ENCODE data around the gene ZNF689.

ZNF689 gene

GRCh38 chr16:30557957-30558788, 52.0 kb downstream of the ZNF689 start, which contains the start of gene ZNF764:
Gene ZNF764, minus strand, starts transcription at chr16:30558374. Its CDS starts 192 bp downstream, at chr16:30558182.
- peak within 1 kb of the TSS; percentile 88 for H2AFZ ChIP-seq (ENCODE audit: low read depth, low read length)
- peak within 1 kb of the TSS; percentile 91 for H4K8ac ChIP-seq (ENCODE audit: low read length)
- H3K9ac ChIP-seq (ENCODE audit: low read length), result peak within 1 kb of the TSS; percentile 95
- H3K18ac ChIP-seq (ENCODE audit: low read depth in 1 of 2, low read length in 2 of 2), result peak within 1 kb of the TSS; percentile 93 to 97
- H3K4me3 ChIP-seq (ENCODE audit: insufficient read depth in 1 of 2, low read depth in 1 of 2, low read length in 2 of 2), result peak within 1 kb of the TSS; percentile 85 to 90
- peak within 1 kb of the TSS in 1 of 2 experiments; percentile 94 for H3K14ac ChIP-seq (ENCODE audit: low read length in 2 of 2)
- H2BK120ac ChIP-seq (ENCODE audit: low read depth, low read length), result peak within 1 kb of the TSS; percentile 45
- no peaks in the 10 kb centered on the region for H3K9me3 ChIP-seq (ENCODE audit: control insufficient read depth, low read length)
- peak within 1 kb of the TSS; percentile 90 for H2BK15ac ChIP-seq (ENCODE audit: low read depth, poor library complexity, severe bottlenecking)
- DNase-seq, result peak; percentile 98
- H2BK12ac ChIP-seq (ENCODE audit: low read length in 2 of 2), result peak within 1 kb of the TSS in 1 of 2 experiments; percentile 45
- H4K91ac ChIP-seq (ENCODE audit: low read length), result peak within 1 kb of the TSS; percentile 85
- H3K4me1 ChIP-seq (ENCODE audit: control insufficient read depth, insufficient read depth, low read depth, low read length), result peaks cover 9% of the 10 kb centered on the region
- H2BK5ac ChIP-seq (ENCODE audit: low read depth, low read length, poor library complexity, severe bottlenecking), result no peak within 1 kb of the TSS
- H3K36me3 ChIP-seq (ENCODE audit: control insufficient read depth in 1 of 2, insufficient read depth in 2 of 2, low read depth in 1 of 2, low read length in 2 of 2), result peaks cover 20 to 24% of the 10 kb centered on the region in 2 experiments
- H3K4ac ChIP-seq (ENCODE audit: low read depth in 1 of 2, low read length in 2 of 2), result peak within 1 kb of the TSS; percentile 72 to 96
- peak within 1 kb of the TSS; percentile 84 to 91 for H3K23ac ChIP-seq (ENCODE audit: low read length in 2 of 2)
- H3K27me3 ChIP-seq (ENCODE audit: control insufficient read depth in 1 of 2, insufficient read depth in 1 of 2, low read length in 2 of 2), result no peaks in the 10 kb centered on the region
- peak within 1 kb of the TSS; percentile 79 for H3K4me2 ChIP-seq (ENCODE audit: low read length, poor library complexity, severe bottlenecking)
- under 1% methylated on average over 74 of the region's 74 CpGs for WGBS
- H3K27ac ChIP-seq (ENCODE audit: low read length, poor library complexity, severe bottlenecking), result peak within 1 kb of the TSS; percentile 73
- H3K79me1 ChIP-seq (replicated peaks; ENCODE audit: low read length, poor library complexity, severe bottlenecking), result peaks cover 18% of the 10 kb centered on the region
- peak within 1 kb of the TSS; percentile 43 for H2AK5ac ChIP-seq (ENCODE audit: low read length, severe bottlenecking)

- peak overlapping the region in 1 of 2 experiments; percentile 84 for H3K23ac ChIP-seq (ENCODE audit: low read length in 2 of 2)
- peaks cover 26 to 30% of the 10 kb centered on the region in 2 experiments for H3K36me3 ChIP-seq (ENCODE audit: control insufficient read depth in 1 of 2, insufficient read depth in 2 of 2, low read depth in 1 of 2, low read length in 2 of 2)
- H3K9me3 ChIP-seq (ENCODE audit: control insufficient read depth, low read length), result no peaks in the 10 kb centered on the region
- H3K27ac ChIP-seq (ENCODE audit: low read length, poor library complexity, severe bottlenecking), result no peak overlapping the region
- H2BK12ac ChIP-seq (ENCODE audit: low read length in 2 of 2), result no peak overlapping the region
- no peaks in the 10 kb centered on the region for H3K27me3 ChIP-seq (ENCODE audit: control insufficient read depth in 1 of 2, insufficient read depth in 1 of 2, low read length in 2 of 2)
- H2BK15ac ChIP-seq (ENCODE audit: low read depth, poor library complexity, severe bottlenecking), result peak overlapping the region; percentile 90
- peak overlapping the region; percentile 79 for H3K4me2 ChIP-seq (ENCODE audit: low read length, poor library complexity, severe bottlenecking)
- peak overlapping the region; percentile 90 for H4K8ac ChIP-seq (ENCODE audit: low read length)
- peaks cover 23% of the 10 kb centered on the region for H3K79me1 ChIP-seq (replicated peaks; ENCODE audit: low read length, poor library complexity, severe bottlenecking)
- H3K9ac ChIP-seq (ENCODE audit: low read length), result peak overlapping the region; percentile 95
- no peak overlapping the region for H2AK5ac ChIP-seq (ENCODE audit: low read length, severe bottlenecking)
- peaks cover 9% of the 10 kb centered on the region for H3K4me1 ChIP-seq (ENCODE audit: control insufficient read depth, insufficient read depth, low read depth, low read length)
- peak overlapping the region; percentile 72 to 96 for H3K4ac ChIP-seq (ENCODE audit: low read depth in 1 of 2, low read length in 2 of 2)
- H2BK5ac ChIP-seq (ENCODE audit: low read depth, low read length, poor library complexity, severe bottlenecking), result no peak overlapping the region
- H3K18ac ChIP-seq (ENCODE audit: low read depth in 1 of 2, low read length in 2 of 2), result peak overlapping the region; percentile 93 to 97
- peak; percentile 45 for DNase-seq
- peak overlapping the region; percentile 85 to 90 for H3K4me3 ChIP-seq (ENCODE audit: insufficient read depth in 1 of 2, low read depth in 1 of 2, low read length in 2 of 2)
- peak overlapping the region in 1 of 2 experiments; percentile 94 for H3K14ac ChIP-seq (ENCODE audit: low read length in 2 of 2)
- no peak overlapping the region for H2BK120ac ChIP-seq (ENCODE audit: low read depth, low read length)
- peak overlapping the region; percentile 85 for H4K91ac ChIP-seq (ENCODE audit: low read length)
- 3% methylated on average over 17 of the region's 17 CpGs for WGBS
- peak overlapping the region; percentile 88 for H2AFZ ChIP-seq (ENCODE audit: low read depth, low read length)
These were observed 52.6 kb downstream of the ZNF689 start for GRCh38 chr16:30557707-30557956.

- no peak overlapping the region for H2AFZ ChIP-seq (ENCODE audit: low read depth, low read length)
- no peak overlapping the region for H2BK15ac ChIP-seq (ENCODE audit: low read depth, poor library complexity, severe bottlenecking)
- H3K27ac ChIP-seq (ENCODE audit: low read length, poor library complexity, severe bottlenecking), result no peak overlapping the region
- no peak for DNase-seq
- H2BK12ac ChIP-seq (ENCODE audit: low read length in 2 of 2), result no peak overlapping the region
- no peaks in the 10 kb centered on the region for H3K27me3 ChIP-seq (ENCODE audit: control insufficient read depth in 1 of 2, insufficient read depth in 1 of 2, low read length in 2 of 2)
- peaks cover 27 to 30% of the 10 kb centered on the region in 2 experiments for H3K36me3 ChIP-seq (ENCODE audit: control insufficient read depth in 1 of 2, insufficient read depth in 2 of 2, low read depth in 1 of 2, low read length in 2 of 2)
- H3K4me3 ChIP-seq (ENCODE audit: insufficient read depth in 1 of 2, low read depth in 1 of 2, low read length in 2 of 2), result no peak overlapping the region
- no peak overlapping the region for H3K18ac ChIP-seq (ENCODE audit: low read depth in 1 of 2, low read length in 2 of 2)
- H2BK120ac ChIP-seq (ENCODE audit: low read depth, low read length), result no peak overlapping the region
- no peak overlapping the region for H3K4ac ChIP-seq (ENCODE audit: low read depth in 1 of 2, low read length in 2 of 2)
- no peak overlapping the region for H4K8ac ChIP-seq (ENCODE audit: low read length)
- WGBS, result 91% methylated on average over 10 of the region's 10 CpGs
- no peak overlapping the region for H2BK5ac ChIP-seq (ENCODE audit: low read depth, low read length, poor library complexity, severe bottlenecking)
- H3K4me2 ChIP-seq (ENCODE audit: low read length, poor library complexity, severe bottlenecking), result no peak overlapping the region
- no peak overlapping the region for H3K23ac ChIP-seq (ENCODE audit: low read length in 2 of 2)
- no peak overlapping the region for H2AK5ac ChIP-seq (ENCODE audit: low read length, severe bottlenecking)
- H3K79me1 ChIP-seq (replicated peaks; ENCODE audit: low read length, poor library complexity, severe bottlenecking), result peaks cover 26% of the 10 kb centered on the region
- no peak overlapping the region for H3K9ac ChIP-seq (ENCODE audit: low read length)
- peaks cover 7% of the 10 kb centered on the region for H3K4me1 ChIP-seq (ENCODE audit: control insufficient read depth, insufficient read depth, low read depth, low read length)
- H3K14ac ChIP-seq (ENCODE audit: low read length in 2 of 2), result no peak overlapping the region
- H4K91ac ChIP-seq (ENCODE audit: low read length), result no peak overlapping the region
- H3K9me3 ChIP-seq (ENCODE audit: control insufficient read depth, low read length), result no peaks in the 10 kb centered on the region
These were observed 54.1 kb downstream of the ZNF689 start for GRCh38 chr16:30556125-30556473.

- Histone ChIP-seq H2BK12ac (ENCODE audit: low read length in 2 of 2) (no peak overlapping the region), H3K18ac (ENCODE audit: low read depth in 1 of 2, low read length in 2 of 2) (no peak overlapping the region), H3K4me2 (ENCODE audit: low read length, poor library complexity, severe bottlenecking) (no peak overlapping the region), H3K9me3 (ENCODE audit: control insufficient read depth, low read length) (no peaks in the 10 kb centered on the region), H2BK5ac (ENCODE audit: low read depth, low read length, poor library complexity, severe bottlenecking) (no peak overlapping the region), H3K14ac (ENCODE audit: low read length in 2 of 2) (no peak overlapping the region), H3K4me1 (ENCODE audit: control insufficient read depth, insufficient read depth, low read depth, low read length) (peaks cover 8% of the 10 kb centered on the region), H4K8ac (ENCODE audit: low read length) (no peak overlapping the region), H2AFZ (ENCODE audit: low read depth, low read length) (no peak overlapping the region), H3K23ac (ENCODE audit: low read length in 2 of 2) (no peak overlapping the region), H3K4me3 (ENCODE audit: insufficient read depth in 1 of 2, low read depth in 1 of 2, low read length in 2 of 2) (no peak overlapping the region), H3K4ac (ENCODE audit: low read depth in 1 of 2, low read length in 2 of 2) (no peak overlapping the region), H4K91ac (ENCODE audit: low read length) (no peak overlapping the region), H3K9ac (ENCODE audit: low read length) (no peak overlapping the region), H2AK5ac (ENCODE audit: low read length, severe bottlenecking) (no peak overlapping the region), H2BK15ac (ENCODE audit: low read depth, poor library complexity, severe bottlenecking) (no peak overlapping the region), H2BK120ac (ENCODE audit: low read depth, low read length) (no peak overlapping the region), H3K27me3 (ENCODE audit: control insufficient read depth in 1 of 2, insufficient read depth in 1 of 2, low read length in 2 of 2) (no peaks in the 10 kb centered on the region), H3K36me3 (ENCODE audit: control insufficient read depth in 1 of 2, insufficient read depth in 2 of 2, low read depth in 1 of 2, low read length in 2 of 2) (peaks cover 27 to 30% of the 10 kb centered on the region in 2 experiments), H3K27ac (ENCODE audit: low read length, poor library complexity, severe bottlenecking) (no peak overlapping the region), H3K79me1 (replicated peaks; ENCODE audit: low read length, poor library complexity, severe bottlenecking) (peaks cover 27% of the 10 kb centered on the region)
- DNase-seq, result no peak
- 98% methylated on average over 68 of the region's 69 CpGs for WGBS
These were observed 54.7 kb downstream of the ZNF689 start for GRCh38 chr16:30555315-30556124.
